ENCODE data around the gene ALDH2.
"Not testable (repeated sequence)": the region's sequence is repeated elsewhere in the genome, so short reads cannot be mapped to it uniquely, and the experiment has no call there.

Gene ALDH2

DNA sequence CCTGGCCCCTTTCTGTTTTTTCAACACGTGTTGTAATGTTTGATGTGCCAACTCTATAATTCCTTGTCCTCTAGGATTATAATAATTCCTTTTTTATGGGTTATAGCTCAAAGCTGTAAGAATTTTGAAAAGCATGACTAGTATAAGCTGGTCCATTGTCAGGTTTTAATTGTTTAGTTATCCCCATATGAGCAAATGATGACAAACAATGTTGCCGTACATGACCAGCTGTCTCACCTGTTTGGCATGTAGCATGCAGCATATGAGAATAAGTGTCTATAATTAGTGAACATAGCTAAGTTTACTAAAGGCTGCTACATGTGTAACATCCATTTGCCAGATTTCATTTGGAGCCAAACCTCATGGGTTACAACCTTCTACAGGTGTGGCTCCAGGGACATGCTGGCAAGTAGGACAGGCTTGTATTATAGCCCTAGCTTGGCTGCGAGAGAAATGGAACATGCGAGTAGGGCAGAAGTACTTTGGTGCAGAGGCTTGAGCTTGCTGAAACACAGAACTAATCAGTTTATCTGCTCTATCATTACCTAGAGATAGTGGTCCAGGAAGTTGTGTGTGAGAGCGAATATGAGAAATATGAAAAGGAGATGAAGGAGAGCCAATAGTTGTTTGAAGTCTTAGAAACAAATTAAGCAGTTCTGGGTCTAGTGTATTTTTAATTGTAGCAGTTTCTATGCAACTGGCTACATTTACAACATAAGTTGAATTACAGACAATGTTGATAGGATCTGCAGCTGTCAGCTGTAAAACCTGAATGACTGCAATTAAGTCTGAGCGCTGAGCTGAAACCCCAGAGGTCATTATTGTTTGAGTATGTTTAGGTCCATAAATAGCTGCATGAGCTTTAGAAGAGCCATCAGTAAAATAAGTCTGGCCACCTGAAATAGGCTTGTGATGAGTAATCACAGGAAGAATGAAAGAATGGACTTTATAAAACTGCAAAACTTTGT lies 52.7 kb downstream of the ALDH2 start:
- no peak for TF ChIP-seq POLR2A (IDR thresholded peaks at IDR 0.05; ENCODE audit: low read depth, low read length)
- no peak for FAIRE-seq
- no peak for DNase-seq (ENCODE audit: insufficient read length, low spot score)

DNA sequence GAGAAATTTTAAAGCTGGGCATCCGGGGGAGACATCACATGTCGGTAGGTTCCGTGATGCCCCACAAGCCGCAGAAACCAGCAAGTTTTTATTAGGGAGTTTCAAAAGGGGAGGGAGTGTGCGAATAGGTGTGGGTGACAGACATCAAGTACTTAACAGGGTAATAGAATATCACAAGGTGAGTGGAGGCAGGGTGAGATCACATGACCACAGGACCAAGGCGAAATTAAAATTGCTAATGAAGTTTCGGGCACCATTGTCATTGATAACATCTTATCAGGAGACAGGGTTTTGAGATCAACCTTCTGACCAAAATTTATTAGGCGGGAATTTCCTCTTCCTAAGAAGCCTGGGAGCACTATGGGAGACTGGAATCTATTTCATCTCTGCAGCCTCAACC lies 54.1 kb downstream of the ALDH2 start:
- not testable (repeated sequence) for FAIRE-seq; DNase-seq (ENCODE audit: insufficient read length, low spot score)

DNA sequence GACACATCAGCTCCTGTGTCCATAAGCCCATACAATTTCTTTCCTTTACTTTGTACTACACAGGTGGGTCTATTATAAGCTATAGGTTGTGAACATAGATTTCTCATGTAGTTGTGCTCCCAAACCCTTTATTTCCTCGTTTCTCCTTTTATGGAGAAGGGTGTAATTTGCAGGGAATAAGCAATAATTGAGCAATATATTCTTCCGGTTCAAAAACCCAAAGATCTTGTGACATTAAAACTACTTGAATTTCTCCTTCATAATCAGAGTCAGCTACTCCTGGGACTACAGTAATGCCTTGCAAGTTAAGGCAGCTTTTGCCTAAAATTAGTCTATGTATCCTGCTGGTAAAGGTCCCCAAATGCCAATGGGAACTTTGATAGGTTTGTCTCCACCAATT lies 56.2 kb downstream of the ALDH2 start:
- FAIRE-seq (no peak), DNase-seq (ENCODE audit: insufficient read length, low spot score) (no peak)
- TF ChIP-seq POLR2A (IDR thresholded peaks at IDR 0.05; ENCODE audit: low read depth, low read length): no peak

DNA sequence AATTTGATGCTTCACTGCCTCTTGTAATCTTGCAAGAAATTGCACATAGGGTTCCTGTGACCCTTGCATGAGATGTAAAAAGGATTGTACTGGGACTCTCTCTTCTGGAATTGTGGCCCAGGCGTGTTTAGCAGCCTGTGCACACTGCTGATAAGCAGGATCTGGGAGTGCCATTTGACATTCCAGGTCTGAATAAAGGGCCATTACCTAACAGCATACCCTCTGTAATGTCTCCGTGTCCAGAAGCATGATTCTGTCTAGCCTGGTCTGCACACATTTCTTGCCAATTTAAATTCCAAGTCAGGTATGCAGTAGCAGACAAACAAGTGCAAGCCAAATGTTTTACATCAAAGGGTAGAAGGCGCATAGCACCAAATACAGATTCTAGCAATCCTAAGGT lies 57.2 kb downstream of the ALDH2 start:
- TF ChIP-seq POLR2A (IDR thresholded peaks at IDR 0.05; ENCODE audit: low read depth, low read length): no peak
- FAIRE-seq (no peak), DNase-seq (ENCODE audit: insufficient read length, low spot score) (no peak)

DNA sequence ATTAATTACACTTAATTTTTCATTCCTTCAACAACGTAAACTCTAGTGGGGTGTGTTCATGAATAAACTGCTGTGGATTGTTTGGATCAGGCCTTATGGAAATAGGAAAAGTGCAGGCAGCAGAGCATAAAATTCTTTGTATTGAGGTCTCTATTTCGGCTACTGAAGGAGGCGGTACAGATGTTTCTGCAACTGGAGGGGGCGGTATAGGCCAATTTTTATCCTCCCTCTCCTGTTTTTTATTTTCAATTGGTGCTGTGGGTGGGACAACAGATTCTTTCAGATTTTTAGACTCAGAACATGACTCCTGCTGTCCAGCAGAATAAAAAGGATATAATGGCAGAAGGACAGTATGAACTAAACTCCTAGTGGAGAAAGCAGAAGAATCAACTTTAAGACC lies 57.6 kb downstream of the ALDH2 start:
- not testable (repeated sequence) for FAIRE-seq; DNase-seq (ENCODE audit: insufficient read length, low spot score)

DNA sequence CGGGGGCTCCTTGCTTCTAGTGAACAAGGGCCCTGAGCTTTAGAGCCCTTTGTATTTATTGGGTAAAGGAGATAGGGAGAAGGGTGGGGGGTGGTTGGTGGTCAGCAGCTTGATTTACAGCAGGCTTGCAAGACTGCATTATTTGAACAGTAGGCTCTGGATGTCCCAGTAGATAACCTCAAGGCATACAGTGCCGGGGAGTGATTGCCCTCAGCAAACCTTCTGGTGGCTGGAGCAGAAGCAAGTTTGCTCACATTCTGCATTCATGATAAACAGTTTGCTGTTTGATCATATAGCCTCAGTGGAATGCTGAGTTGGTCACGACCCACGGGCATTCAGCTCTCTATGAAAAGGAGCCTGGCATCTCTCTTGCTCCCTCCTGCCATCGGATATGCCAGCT lies 58.8 kb downstream of the ALDH2 start:
- no peak for TF ChIP-seq POLR2A (IDR thresholded peaks at IDR 0.05; ENCODE audit: low read depth, low read length)
- no peak for FAIRE-seq
- DNase-seq (ENCODE audit: insufficient read length, low spot score): no peak

DNA sequence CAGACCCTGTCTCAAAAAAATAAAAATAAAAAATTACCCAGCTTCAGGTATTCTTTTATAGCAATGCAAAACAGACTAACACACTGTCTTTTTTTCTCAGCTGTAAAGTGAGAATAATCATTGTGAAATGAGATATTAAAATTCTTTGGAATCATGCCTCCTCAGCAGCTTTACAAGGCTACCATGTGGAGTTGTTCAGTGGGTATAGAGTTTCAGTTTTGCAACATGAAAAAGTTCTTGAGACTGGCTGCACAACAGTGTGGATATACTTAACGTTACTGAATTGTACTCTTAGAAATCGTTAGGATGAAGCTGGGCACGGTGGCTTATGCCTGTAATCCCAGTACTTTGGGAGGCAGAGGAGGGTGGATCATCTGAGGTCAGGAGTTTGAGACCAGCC lies 59.6 kb downstream of the ALDH2 start:
- DNase-seq (ENCODE audit: insufficient read length, low spot score) (no peak), FAIRE-seq (no peak)
- TF ChIP-seq POLR2A (IDR thresholded peaks at IDR 0.05; ENCODE audit: low read depth, low read length): no peak

DNA sequence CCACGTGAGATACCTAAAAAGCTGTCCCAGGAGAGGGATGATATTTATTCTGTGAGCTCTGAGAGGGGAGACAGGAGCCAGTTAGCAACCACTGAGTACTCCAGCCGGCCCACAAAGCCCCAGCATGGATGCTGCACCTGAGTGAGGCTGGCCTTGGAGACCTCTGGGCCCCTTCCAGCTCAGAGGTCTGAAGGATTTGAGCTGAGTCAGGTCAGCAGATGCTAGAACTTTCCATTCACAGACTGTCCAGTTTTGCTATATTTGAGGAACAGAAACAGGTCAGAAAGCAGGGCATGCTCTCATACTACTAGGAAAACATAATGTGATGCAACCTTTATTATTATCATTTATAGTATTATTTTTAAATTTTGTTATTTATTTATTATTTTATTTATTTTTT lies 60.3 kb downstream of the ALDH2 start:
- no peak for TF ChIP-seq POLR2A (IDR thresholded peaks at IDR 0.05; ENCODE audit: low read depth, low read length)
- FAIRE-seq (no peak), DNase-seq (ENCODE audit: insufficient read length, low spot score) (no peak)

DNA sequence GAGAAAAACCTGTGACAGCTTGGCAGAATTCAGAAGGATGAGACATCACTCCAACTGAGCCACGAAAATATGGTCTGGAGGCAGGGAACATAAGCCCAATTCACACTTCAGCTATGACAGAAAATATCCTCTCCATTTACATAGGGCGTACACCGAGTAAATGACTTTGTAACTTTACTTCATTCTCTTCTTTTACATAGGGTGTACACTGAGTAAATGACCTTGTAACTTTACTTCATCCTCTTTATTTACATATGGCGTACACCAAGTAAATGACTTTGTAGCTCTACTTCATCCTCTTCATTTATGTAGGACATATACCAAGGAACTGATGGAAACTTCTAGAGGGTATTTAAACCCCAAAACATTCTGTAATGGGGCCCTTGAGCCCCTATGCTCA lies 61.2 kb downstream of the ALDH2 start:
- no peak for FAIRE-seq
- TF ChIP-seq POLR2A (IDR thresholded peaks at IDR 0.05; ENCODE audit: low read depth, low read length): no peak

DNA sequence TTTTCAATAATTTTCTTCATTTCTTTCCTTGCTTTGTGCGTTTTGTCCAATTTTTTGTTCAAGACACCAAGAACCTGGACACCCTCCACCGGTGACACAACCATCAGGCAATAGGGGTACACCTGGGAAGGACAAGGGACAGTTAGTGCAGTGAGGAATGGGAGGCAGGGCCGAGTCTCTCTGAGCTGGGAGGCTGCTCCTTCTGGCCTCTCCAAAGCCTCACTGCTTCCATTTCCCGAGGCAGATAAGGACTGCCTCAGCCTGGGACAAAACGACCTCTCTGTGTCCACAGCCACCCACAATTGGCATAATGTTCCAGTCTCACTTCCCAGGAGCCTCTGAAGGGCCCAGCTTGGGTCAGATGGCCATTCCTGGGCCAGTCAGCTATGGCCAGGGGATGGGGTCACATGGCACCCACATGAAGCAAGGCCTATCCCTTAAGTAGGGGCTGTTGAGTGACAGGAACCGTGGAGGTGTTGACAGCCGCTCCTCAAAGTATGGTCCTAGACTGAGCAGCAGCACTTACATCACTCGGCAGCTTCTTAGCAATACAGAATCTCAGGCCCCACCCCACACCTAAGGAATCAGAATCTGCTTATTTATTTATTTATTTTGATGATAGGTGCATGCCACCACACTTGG lies 61.7 kb downstream of the ALDH2 start:
- DNase-seq (ENCODE audit: insufficient read length, low spot score) (no peak), FAIRE-seq (no peak)
- TF ChIP-seq POLR2A (IDR thresholded peaks at IDR 0.05; ENCODE audit: low read depth, low read length): no peak

More for the DNA sequence above, 61.2 kb downstream of the ALDH2 start:
- DNase-seq (ENCODE audit: insufficient read length, low spot score): no peak

DNA sequence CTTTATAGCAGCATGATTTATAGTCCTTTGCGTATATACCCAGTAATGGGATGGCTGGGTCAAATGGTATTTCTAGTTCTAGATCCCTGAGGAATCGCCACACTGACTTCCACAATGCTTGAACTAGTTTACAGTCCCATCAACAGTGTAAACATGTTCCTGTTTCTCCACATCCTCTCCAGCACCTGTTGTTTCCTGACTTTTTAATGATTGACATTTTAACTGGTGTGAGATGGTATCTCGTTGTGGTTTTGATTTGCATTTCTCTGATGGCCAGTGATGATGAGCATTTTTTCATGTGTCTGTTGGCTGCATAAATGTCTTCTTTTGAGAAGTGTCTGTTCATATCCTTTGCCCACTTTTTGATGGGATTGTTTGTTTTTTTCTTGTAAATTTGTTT lies 62.9 kb downstream of the ALDH2 start:
- not testable (repeated sequence) for DNase-seq (ENCODE audit: insufficient read length, low spot score); FAIRE-seq

DNA sequence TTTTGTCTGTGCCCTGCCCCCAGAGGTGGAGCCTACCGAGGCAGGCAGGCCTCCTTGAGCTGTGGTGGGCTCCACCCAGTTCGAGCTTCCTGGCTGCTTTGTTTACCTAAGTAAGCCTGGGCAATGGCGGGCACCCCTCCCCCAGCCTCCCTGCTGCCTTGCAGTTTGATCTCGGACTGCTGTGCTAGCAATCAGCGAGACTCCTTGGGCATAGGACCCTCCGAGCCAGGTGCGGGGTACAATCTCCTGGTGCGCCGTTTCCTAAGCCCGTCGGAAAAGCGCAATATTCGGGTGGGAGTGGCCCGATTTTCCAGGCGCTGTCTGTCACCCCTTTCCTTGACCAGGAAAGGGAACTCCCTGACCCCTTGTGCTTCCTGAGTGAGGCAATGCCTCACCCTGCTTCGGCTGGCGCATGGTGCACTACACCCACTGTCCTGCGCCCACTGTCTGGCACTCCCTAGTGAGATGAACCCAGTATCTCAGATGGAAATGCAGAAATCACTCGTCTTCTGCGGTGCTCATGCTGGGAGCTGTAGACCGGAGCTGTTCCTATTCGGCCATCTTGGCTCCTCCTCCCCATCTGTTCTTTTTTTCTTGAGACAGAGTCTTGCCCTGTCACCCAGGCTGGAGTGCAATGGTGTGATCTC lies 68.1 kb downstream of the ALDH2 start:
- not testable (repeated sequence) for DNase-seq (ENCODE audit: insufficient read length, low spot score); FAIRE-seq

DNA sequence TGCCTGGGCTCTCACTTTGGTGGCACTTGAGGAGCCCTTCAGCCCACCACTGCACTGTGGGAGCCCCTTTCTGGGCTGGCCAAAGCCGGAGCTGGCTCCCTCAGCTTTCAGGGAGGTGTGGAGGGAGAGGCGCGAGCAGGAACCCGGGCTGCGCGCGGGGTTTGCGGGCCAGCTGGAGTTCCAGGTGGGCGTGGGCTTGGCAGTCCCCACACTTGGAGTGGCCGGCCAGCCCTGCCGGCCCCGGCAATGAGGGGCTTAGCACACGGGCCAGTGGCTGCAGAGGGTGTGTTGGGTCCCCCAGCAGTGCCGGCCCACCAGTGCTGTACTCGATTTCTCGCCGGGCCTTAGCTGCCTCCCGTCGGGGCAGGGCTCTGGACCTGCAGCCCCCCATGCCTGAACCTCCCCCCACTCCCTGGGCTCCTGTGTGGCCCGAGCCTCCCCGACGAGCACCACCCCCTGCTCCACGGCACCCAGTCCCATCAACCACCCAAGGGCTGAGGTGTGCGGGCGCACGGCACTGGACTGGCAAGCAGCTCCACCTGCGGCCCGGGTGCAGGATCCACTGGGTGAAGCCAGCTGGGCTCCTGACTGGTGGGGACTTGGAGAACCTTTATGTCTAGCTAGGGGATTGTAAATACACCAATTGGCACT lies 68.9 kb downstream of the ALDH2 start:
- FAIRE-seq: not testable (repeated sequence)

DNA sequence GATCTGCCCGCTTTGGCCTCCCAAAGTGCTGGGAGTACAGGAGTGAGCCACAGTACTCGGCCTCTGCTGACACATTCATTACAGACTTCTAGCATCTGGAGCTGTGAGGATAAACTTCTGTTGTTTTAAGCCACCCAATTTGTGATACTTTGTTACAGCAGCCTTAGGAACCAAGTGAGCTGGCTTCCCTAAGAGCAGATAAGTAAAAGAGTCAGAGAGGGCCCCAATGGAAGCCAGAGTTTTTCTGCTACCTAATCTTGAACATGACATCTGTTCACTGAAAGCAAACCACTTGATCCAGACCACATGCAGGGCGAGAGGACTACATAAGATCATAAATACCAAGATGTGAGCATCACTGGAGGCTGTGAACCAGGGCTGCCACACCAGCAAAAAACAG lies 71.6 kb downstream of the ALDH2 start:
- no peak for FAIRE-seq
- no peak for DNase-seq (ENCODE audit: insufficient read length, low spot score)
- no peak for TF ChIP-seq POLR2A (IDR thresholded peaks at IDR 0.05; ENCODE audit: low read depth, low read length)

More for the DNA sequence above, 68.9 kb downstream of the ALDH2 start:
- not testable (repeated sequence) for DNase-seq (ENCODE audit: insufficient read length, low spot score)
